ENCODE results near the gene CEP83. TPM values are rescaled to one million over a fixed set of nuclear protein-coding genes. Genes with fewer than 3 reads are reported as not detected.

CEP83 gene
- total and polyA plus RNA-seq, 2 donors (not counting 1 experiment from before 2014, with no cell fraction given): 7.8 to 13.5 TPM

GRCh38 chr12:94421868-94422740 lies 37.6 kb downstream of the CEP83 start:
- no peak overlapping the region for H3K27ac ChIP-seq (ENCODE audit: insufficient read depth, low read length)
- H4K20me1 ChIP-seq (ENCODE audit: control insufficient read depth, extremely low read depth, insufficient read depth, low read length): no peaks in the 10 kb centered on the region
- no peaks in the 10 kb centered on the region for H3K27me3 ChIP-seq (ENCODE audit: control insufficient read depth, insufficient read depth, low read length)
- DNase-seq (ENCODE audit: low read depth in 2 of 2): no peak
- H3K4me3 ChIP-seq (replicated peaks in 1 of 4; ENCODE audit: control extremely low read depth in 1 of 4, insufficient read depth in 1 of 4, low read depth in 3 of 4, low read length in 4 of 4): no peak overlapping the region
- H3K9ac ChIP-seq (ENCODE audit: insufficient read depth, low read length): no peak overlapping the region
- H3K79me2 ChIP-seq (ENCODE audit: control insufficient read depth, insufficient read depth, low read length): no peaks in the 10 kb centered on the region
- no peak overlapping the region for H3K4me2 ChIP-seq (ENCODE audit: extremely low read depth, insufficient read depth, low read length)
- H3K9me3 ChIP-seq (ENCODE audit: control insufficient read depth, insufficient read depth, low read depth, low read length): no peaks in the 10 kb centered on the region
- no peak overlapping the region for H2AFZ ChIP-seq (ENCODE audit: low read length)
- TF ChIP-seq CTCF (conservative IDR thresholded peaks at IDR 0.05 in 1 of 2, IDR thresholded peaks at IDR 0.05 in 1 of 2; ENCODE audit: low read depth in 1 of 2, low read length in 2 of 2) (no peak), EZH2 (IDR thresholded peaks at IDR 0.05; ENCODE audit: low read length, missing control alignments) (no peak)
- H3K36me3 ChIP-seq (ENCODE audit: control insufficient read depth, insufficient read depth, low read length): no peaks in the 10 kb centered on the region
- peaks cover 2% of the 10 kb centered on the region for H3K4me1 ChIP-seq (ENCODE audit: control insufficient read depth, extremely low read depth, insufficient read depth, low read length)

- Histone ChIP-seq H3K4me1 (ENCODE audit: control insufficient read depth, extremely low read depth, insufficient read depth, low read length) (no peaks in the 10 kb centered on the region), H4K20me1 (ENCODE audit: control insufficient read depth, extremely low read depth, insufficient read depth, low read length) (no peaks in the 10 kb centered on the region), H3K27ac (ENCODE audit: insufficient read depth, low read length) (no peak overlapping the region), H3K9ac (ENCODE audit: insufficient read depth, low read length) (no peak overlapping the region), H3K36me3 (ENCODE audit: control insufficient read depth, insufficient read depth, low read length) (no peaks in the 10 kb centered on the region), H3K9me3 (ENCODE audit: control insufficient read depth, insufficient read depth, low read depth, low read length) (no peaks in the 10 kb centered on the region), H2AFZ (ENCODE audit: low read length) (no peak overlapping the region), H3K27me3 (ENCODE audit: control insufficient read depth, insufficient read depth, low read length) (no peaks in the 10 kb centered on the region), H3K4me2 (ENCODE audit: extremely low read depth, insufficient read depth, low read length) (no peak overlapping the region), H3K79me2 (ENCODE audit: control insufficient read depth, insufficient read depth, low read length) (no peaks in the 10 kb centered on the region), H3K4me3 (replicated peaks in 1 of 4; ENCODE audit: control extremely low read depth in 1 of 4, insufficient read depth in 1 of 4, low read depth in 3 of 4, low read length in 4 of 4) (no peak overlapping the region)
- DNase-seq (ENCODE audit: low read depth in 2 of 2): peak in 1 of 2 donors; percentile 31
- TF ChIP-seq CTCF (conservative IDR thresholded peaks at IDR 0.05 in 1 of 2, IDR thresholded peaks at IDR 0.05 in 1 of 2; ENCODE audit: low read depth in 1 of 2, low read length in 2 of 2) (no peak), EZH2 (IDR thresholded peaks at IDR 0.05; ENCODE audit: low read length, missing control alignments) (no peak)
These were observed 41.1 kb downstream of the CEP83 start for GRCh38 chr12:94418517-94418916.

GRCh38 chr12:94416613-94417012 lies 43.1 kb downstream of the CEP83 start:
- Histone ChIP-seq H3K27me3 (ENCODE audit: control insufficient read depth, insufficient read depth, low read length) (no peaks in the 10 kb centered on the region), H3K9ac (ENCODE audit: insufficient read depth, low read length) (no peak overlapping the region), H3K27ac (ENCODE audit: insufficient read depth, low read length) (no peak overlapping the region), H3K9me3 (ENCODE audit: control insufficient read depth, insufficient read depth, low read depth, low read length) (no peaks in the 10 kb centered on the region), H3K4me2 (ENCODE audit: extremely low read depth, insufficient read depth, low read length) (no peak overlapping the region), H3K4me3 (replicated peaks in 1 of 4; ENCODE audit: control extremely low read depth in 1 of 4, insufficient read depth in 1 of 4, low read depth in 3 of 4, low read length in 4 of 4) (no peak overlapping the region), H3K79me2 (ENCODE audit: control insufficient read depth, insufficient read depth, low read length) (no peaks in the 10 kb centered on the region), H3K36me3 (ENCODE audit: control insufficient read depth, insufficient read depth, low read length) (no peaks in the 10 kb centered on the region), H2AFZ (ENCODE audit: low read length) (no peak overlapping the region), H3K4me1 (ENCODE audit: control insufficient read depth, extremely low read depth, insufficient read depth, low read length) (no peaks in the 10 kb centered on the region), H4K20me1 (ENCODE audit: control insufficient read depth, extremely low read depth, insufficient read depth, low read length) (no peaks in the 10 kb centered on the region)
- no peak for DNase-seq (ENCODE audit: low read depth in 2 of 2)
- TF ChIP-seq CTCF (conservative IDR thresholded peaks at IDR 0.05 in 1 of 2, IDR thresholded peaks at IDR 0.05 in 1 of 2; ENCODE audit: low read depth in 1 of 2, low read length in 2 of 2): no peak
- TF ChIP-seq EZH2 (IDR thresholded peaks at IDR 0.05; ENCODE audit: low read length, missing control alignments): no peak

All from fibroblast of lung (primary cell).